ENCODE measurements around the gene SCAF8.

DNA sequence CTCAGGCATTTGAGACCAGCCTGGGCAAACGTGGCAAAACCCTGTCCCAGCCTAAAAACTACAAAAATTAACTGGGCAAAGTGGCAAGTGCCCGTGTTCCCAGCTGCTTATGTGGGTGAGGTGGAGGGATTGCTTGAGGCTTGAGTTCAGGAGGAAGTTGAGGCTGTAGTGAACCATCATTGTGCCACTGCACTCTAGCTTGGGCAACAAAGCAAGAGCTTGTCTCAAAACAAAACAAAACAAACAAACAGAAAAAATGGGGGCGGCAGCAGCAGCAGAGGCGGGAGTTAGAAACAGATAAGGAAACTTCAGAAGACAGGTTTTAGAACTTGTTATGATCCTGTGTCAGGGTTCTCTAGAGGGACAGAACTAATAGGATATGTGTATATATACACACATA is 49.0 kb downstream of the SCAF8 start:
- TF ChIP-seq, protein P1, sequence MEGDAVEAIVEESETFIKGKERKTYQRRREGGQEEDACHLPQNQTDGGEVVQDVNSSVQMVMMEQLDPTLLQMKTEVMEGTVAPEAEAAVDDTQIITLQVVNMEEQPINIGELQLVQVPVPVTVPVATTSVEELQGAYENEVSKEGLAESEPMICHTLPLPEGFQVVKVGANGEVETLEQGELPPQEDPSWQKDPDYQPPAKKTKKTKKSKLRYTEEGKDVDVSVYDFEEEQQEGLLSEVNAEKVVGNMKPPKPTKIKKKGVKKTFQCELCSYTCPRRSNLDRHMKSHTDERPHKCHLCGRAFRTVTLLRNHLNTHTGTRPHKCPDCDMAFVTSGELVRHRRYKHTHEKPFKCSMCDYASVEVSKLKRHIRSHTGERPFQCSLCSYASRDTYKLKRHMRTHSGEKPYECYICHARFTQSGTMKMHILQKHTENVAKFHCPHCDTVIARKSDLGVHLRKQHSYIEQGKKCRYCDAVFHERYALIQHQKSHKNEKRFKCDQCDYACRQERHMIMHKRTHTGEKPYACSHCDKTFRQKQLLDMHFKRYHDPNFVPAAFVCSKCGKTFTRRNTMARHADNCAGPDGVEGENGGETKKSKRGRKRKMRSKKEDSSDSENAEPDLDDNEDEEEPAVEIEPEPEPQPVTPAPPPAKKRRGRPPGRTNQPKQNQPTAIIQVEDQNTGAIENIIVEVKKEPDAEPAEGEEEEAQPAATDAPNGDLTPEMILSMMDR (IDR thresholded peaks at IDR 0.05): no peak
- TF ChIP-seq POLR2A (IDR thresholded peaks at IDR 0.05) (no peak), EP300 (IDR thresholded peaks at IDR 0.05) (no peak)
